ELR (cell line): ENCODE data around the gene DDX10.
"Not testable (repeated sequence)": the region's sequence is repeated elsewhere in the genome, so short reads cannot be mapped to it uniquely, and the experiment has no call there.

Experiments used
- DNase-seq: peaks from one replicate; pipeline ENCODE4 v3.0.0-alpha.2; 2015; ENCODE audit warnings: low read depth

Gene DDX10

DNA sequence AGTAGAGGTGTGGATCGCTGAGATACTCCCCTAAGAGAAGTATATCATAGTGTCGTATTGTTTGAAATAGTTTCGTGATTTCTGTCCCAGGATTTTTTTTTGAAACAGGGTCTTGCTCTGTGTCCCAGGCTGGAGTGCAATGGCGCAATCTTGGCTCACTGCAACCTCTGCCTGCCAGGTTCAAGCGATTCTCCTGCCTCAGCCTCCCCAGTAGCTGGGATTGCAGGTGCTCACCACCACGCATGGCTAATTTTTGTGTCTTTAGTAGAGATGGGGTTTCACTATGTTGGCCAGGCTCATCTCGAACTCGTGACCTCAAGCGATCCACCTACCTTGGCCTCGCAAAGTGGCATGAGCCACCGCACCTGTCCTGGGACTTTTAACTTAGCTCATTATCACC is 159.1 kb downstream of the DDX10 start:
- not testable (repeated sequence) for DNase-seq

- no peak for DNase-seq
These were observed 159.7 kb downstream of the DDX10 start for GRCh38 chr11:108824545-108824944.

DNA sequence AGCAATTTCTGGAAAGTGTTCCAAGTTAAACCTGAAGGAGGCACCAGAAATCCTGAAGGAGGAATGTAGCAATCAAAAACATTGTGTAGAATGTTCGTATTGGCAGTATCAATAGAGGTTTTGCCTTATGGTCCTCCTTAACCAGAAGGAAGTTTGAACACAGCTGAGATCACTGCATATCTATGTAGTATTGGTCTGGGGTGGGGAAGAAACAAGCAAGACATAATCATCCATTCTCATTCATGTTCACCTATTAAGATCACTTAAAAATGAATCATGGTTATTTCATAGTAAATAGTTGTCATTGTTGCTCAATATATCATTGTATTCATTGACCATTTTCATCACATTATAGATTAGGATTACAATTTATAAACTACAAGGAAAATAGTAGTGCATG is 160.5 kb downstream of the DDX10 start:
- peak; percentile 32 for DNase-seq

DNA sequence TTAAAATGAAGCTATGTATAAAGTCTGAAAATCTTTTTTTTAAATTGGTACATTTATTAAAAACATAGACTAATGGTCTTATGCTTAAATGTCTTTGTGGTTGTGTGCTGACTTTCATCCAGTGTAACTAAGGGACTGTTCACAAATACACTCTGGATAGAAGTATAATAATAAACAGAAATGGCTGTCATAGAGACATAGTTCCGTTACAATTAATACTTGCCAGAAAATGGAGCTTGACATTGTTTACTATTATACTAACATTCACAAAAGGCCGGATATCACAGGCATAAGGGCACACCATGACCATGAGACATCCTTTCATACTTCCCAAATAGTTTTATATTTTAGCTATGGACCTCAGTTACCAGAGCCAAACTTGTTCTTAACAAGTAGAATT is 161.3 kb downstream of the DDX10 start:
- DNase-seq = no peak

DNA sequence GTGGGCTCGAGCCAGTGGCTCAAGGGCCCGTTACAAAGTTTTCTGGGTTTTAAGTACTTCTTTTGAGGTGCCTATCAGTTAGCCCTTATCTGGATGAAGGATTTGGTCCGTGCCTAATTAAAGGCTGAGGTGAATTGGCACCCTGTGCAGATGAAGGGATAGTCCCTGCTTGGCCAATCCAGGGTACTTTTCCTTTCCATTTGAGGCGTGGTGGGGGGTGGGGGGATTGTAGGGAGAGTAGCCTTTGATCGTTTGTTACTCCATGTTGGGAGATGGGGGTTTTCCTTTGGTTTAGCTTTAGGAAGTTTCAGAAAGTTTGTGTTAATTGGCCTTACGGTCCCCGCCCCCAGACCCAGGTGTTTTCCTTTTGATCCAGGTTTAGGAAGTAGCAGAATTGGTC is 170.8 kb downstream of the DDX10 start:
- DNase-seq = no peak

DNA sequence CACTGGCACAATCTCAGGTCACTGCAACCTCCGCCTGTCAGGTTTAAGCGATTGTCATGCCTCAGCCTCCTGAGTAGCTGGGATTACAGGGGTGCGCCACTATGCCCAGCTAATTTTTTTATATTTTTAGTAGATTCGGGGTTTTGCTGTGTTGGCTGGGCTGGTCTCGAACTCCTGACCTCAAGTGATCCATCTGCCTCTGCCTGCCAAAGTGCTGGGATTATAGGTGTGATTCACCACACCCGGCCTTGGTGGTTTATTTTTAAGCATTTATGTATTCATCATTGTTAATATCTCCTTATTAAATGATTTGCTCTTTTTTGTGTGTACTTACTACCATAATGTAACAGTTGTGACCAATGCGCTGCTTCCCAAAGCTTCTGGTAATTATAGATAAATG is 171.7 kb downstream of the DDX10 start:
- no peak for DNase-seq

- DNase-seq = no peak
These were observed 173.4 kb downstream of the DDX10 start for GRCh38 chr11:108838102-108838791.

GRCh38 chr11:108838792-108839105 is 173.9 kb downstream of the DDX10 start:
- DNase-seq = no peak

DNA sequence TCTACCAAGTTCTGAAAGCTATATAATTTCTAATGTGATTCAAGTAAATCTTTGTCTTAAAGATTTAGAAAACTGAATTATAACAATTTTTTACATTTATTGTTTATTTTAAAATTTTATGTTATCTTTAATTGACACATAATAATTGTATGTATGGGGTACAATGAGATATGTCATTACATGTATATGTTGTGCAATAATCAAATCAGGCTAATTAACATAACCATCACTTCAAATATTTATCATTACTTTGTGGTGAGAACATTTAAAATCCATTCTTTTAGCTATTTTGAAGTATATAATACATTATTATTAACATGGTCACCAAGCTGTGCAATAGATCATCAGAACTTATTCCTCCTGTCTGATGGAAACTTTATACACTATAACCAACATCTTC is 181.1 kb downstream of the DDX10 start:
- DNase-seq = no peak

DNA sequence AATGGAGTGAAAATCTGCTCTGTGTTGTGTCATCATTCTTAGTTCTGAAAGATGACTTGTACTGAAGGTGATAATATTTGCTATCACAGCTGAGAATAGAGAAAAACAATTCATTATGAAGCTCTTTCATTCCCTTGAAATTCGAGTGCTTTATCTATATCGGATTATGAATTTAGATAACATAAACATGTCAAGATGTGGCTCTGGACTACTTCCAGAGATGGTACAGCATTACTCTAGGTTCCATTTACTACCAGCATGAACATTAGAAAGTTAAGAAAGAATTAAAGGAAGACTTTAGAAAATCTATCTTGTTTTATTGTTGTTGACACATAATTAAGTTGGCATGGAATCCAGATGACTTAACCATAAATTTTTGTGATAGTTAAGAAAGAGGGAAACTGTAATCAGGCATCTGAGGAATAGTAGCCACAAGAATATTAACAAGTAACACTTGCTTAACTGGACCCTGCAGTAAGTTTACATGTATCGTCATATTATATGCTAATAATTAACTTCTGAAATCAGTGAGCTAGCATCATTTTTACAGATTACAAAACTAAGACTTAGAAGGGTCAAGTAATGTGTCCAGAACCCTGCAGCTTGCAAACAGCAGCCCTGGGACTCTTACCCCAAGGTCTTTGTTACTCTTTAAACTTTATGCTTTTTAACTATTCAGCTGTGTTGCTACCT is 182.6 kb downstream of the DDX10 start:
- no peak for DNase-seq

GRCh38 chr11:108851781-108852180 is 186.9 kb downstream of the DDX10 start:
- no peak for DNase-seq

DNA sequence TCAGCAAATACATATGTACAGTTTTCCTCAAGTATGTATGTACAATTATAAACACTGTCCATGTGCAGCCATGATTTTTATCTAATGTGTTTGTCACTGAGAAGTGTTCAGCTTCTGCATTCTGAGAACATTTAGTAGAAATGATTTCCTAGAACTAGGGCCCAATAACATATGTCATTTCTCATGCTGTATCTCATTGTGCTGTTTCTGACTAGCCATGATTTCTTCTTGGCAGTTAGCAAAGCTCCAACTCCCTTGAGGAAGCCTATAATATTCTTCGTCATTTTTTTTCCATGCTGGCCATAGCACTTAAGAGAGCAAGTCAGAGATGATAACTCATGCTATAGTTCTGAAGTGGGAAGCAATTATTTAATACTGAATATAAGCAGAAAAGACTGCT is 187.8 kb downstream of the DDX10 start:
- no peak for DNase-seq

- DNase-seq = no peak
These were observed 188.3 kb downstream of the DDX10 start for GRCh38 chr11:108853151-108853550.

- no peak for DNase-seq
These were observed 189.0 kb downstream of the DDX10 start for GRCh38 chr11:108853864-108854263.

- DNase-seq = no peak
These were observed 189.5 kb downstream of the DDX10 start for GRCh38 chr11:108854346-108854745.

GRCh38 chr11:108857382-108857781 is 192.5 kb downstream of the DDX10 start:
- DNase-seq = no peak

DNA sequence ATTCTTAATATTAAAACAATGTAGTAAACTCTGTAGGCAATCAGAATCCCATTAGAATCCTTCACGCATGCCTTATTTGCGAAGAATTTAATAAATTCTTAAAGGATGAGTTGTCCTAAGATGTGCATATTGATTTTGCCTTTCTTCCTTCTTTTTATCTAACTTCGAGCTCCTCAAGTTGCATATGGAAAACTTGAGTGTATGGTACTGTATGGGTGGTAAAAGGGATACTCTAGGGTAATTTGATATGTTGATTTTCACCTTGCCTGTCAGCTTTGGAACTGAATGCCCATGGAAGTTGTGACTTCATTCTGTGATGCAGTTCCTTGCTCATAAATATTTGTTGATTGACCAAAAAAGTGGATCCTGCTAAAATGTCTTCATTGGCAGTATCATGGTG is 193.8 kb downstream of the DDX10 start:
- no peak for DNase-seq

GRCh38 chr11:108859510-108859909 is 194.6 kb downstream of the DDX10 start:
- no peak for DNase-seq

- DNase-seq = no peak
These were observed 198.7 kb downstream of the DDX10 start for GRCh38 chr11:108863528-108863927.

DNA sequence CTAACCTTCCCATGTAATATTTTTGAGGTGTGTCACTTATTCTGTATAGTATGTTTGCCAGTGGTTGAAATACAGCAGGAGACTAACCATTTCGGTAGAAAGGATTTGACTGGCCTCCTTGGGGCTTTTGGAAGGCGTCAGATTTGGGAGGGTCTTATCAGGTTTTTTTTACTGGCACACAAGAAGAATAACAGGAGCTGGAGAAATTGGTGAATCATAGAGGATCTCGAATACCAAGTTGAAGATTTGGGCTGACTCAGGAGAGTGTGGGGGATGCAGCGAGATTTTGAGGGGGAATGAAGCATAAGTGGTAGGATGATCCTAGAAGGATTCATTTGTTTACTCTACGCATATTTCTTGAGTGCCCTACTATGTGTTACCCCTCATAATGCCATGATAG is 200.5 kb downstream of the DDX10 start:
- DNase-seq = peak; percentile 51

DNA sequence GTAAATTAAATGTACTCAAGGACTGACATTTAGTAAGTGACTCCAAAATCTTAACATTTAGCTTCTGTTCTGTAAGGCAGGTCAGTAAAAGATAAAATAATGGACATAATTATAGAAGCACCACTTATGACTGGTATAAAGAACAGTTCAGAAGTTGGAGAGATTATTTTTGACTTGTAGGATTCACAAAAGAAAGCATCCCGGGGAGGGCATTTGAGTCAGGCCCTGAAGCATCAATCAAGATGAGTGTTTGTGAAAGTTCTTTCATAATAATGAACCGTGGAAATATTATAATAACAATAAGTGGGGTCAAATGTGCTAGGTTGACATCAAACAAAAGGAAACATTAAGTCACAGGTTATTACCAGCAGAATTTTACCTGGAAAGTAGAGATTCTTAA is 201.9 kb downstream of the DDX10 start:
- DNase-seq = no peak

DNA sequence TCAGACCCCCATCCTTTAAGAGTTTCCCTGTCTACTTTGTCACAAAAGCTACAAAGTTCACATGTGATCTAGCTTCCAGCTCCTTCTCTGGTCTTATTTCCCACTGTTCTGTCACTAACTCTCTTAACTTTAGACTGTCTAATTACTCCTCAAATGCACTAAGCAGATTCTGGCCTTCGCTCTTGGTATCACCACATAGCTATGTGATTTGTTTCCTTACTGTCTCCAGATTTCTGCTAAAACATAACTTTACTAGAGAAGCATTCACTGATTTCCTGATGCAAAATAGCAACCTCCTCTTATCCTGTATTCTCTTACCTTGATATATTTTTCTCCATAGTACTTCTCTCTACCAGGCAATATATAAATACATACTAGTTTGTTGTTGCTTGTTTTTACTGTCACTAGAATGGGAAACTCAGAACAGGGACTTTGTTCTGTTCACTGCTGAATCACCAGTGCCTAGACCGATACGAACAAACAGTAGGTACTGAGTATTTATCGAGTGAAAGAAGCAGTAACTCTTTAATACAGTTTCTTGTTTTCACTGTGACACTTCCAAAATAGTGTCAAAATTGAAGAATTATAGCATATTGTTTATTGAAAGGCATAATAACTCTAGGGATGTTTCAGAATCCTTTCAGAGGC is 205.6 kb downstream of the DDX10 start:
- peak; percentile 86 for DNase-seq

DNA sequence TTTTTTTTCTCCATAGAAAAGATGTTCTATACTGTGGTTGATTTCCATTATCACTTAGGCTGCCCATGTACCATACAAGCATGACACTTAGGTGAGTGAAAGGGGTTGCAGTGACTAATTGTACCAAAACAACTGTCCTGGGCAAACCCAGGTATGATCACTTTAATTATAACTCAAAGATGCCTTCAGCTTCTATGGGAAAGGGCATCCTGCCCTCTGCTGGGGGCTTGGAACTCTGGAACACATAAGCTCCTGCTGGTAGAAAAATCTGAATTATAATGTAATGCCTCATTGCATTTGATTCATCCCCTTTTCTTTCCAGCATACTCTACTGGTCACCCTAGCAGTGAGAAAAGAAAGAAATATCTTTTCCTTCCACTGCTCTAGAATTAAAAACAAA is 206.3 kb downstream of the DDX10 start:
- peak; percentile 75 for DNase-seq

GRCh38 chr11:108871867-108872266 is 207.0 kb downstream of the DDX10 start:
- no peak for DNase-seq
